HFF-Myc (cell line): ENCODE measurements around the gene DGCR2.

Source experiments
- DNase-seq: peaks from one replicate; pipeline ENCODE4 v3.0.0-alpha.2; 2011; ENCODE audit warnings: low read depth; ENCODE audit errors: extremely low read depth
- H3K4me3 ChIP-seq: replicated peaks from 2 replicates; pipeline ENCODE4 v1.5.1; 2011; ENCODE audit warnings: low read depth, mild to moderate bottlenecking, control low read depth, low read length
- TF ChIP-seq, protein P1 (sequence below): IDR thresholded peaks from 2 replicates; pipeline ENCODE4 v1.5.1; 2012; ENCODE audit warnings: mild to moderate bottlenecking, low read depth, low read length, control low read depth; ENCODE audit errors: missing control alignments

Gene DGCR2

DNA sequence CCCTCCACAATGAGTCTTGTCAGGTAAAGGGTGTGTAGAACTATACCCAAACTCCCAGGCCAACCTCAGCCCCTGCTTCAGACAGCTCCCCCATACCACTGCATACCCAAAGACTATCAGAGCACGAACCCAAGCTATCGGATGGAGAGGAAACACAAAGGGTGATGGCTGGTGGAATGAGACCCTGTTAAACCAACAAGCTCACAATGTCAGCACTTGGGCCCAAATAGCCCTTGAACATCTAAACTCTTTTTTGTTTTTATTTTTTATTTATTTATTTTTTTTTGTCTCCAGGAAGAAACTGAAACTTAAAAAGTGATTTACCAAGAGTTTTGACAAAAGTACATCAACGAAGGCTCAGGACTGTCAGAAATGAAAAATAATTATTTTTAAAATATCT lies 10.6 kb downstream of the DGCR2 start:
- H3K4me3 ChIP-seq, result no peak overlapping the region
- TF ChIP-seq, protein P1, sequence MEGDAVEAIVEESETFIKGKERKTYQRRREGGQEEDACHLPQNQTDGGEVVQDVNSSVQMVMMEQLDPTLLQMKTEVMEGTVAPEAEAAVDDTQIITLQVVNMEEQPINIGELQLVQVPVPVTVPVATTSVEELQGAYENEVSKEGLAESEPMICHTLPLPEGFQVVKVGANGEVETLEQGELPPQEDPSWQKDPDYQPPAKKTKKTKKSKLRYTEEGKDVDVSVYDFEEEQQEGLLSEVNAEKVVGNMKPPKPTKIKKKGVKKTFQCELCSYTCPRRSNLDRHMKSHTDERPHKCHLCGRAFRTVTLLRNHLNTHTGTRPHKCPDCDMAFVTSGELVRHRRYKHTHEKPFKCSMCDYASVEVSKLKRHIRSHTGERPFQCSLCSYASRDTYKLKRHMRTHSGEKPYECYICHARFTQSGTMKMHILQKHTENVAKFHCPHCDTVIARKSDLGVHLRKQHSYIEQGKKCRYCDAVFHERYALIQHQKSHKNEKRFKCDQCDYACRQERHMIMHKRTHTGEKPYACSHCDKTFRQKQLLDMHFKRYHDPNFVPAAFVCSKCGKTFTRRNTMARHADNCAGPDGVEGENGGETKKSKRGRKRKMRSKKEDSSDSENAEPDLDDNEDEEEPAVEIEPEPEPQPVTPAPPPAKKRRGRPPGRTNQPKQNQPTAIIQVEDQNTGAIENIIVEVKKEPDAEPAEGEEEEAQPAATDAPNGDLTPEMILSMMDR, result no peak
- DNase-seq, result no peak

DNA sequence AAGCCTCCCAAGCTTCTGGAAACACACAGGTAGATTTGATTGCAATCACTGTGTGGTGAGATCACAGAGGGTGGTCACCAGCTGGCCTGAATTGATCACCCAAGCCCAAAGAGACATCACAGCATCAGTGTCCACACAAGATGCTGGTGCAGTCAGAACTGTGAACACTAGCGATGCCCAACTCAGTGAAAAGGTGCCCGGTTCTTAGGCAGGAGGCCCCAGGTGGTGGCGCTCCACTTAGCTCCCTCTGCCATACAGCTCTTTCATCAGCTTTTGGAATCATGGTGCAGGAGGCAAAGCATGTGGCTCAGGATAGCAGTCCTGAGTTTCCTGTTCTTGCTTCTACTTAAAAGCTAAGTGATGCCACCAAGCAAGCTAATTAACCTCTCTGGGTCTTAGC lies 11.1 kb downstream of the DGCR2 start:
- no peak overlapping the region for H3K4me3 ChIP-seq
- TF ChIP-seq, protein P1, result no peak
- DNase-seq, result no peak

DNA sequence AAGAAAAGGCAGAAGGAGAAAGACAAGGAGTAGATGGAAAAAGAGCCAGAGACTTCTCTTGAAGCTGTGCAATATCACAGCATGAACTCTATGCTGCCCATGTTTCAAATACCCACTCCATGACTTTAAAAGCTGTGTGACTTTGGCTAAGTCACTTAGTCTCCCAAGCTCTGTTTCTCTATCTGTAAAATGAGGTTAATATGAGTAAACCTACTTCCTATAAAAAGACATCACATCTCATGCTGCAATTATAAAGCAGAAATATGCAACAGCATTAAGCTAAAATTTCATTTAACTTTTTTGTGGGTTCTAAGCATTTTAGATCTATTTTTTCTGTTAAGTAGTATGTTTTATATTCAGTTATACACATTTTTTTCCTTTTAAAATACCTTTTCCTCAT lies 11.6 kb downstream of the DGCR2 start:
- no peak overlapping the region for H3K4me3 ChIP-seq
- TF ChIP-seq, protein P1, result no peak
- no peak for DNase-seq

DNA sequence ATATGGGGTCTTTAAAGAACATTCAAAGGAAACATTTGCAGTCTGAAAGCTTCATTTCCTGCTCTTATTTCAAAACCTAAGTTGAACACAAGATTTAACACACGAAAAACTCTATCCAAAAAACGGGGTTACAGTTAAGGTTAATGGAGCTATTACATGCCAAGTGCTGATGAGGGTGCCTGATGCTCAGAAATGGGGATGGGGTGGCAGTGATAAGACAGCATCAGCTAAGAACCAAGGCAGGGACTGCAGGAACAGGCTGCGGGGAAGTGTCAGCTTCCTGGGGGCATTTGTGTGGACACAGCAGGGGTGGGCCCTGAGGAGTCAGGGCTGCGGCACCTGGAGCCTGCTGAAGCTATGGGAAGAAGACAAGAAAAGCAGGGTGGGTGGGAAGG lies 12.2 kb downstream of the DGCR2 start:
- TF ChIP-seq, protein P1, result no peak
- DNase-seq, result no peak
- H3K4me3 ChIP-seq, result no peak overlapping the region

DNA sequence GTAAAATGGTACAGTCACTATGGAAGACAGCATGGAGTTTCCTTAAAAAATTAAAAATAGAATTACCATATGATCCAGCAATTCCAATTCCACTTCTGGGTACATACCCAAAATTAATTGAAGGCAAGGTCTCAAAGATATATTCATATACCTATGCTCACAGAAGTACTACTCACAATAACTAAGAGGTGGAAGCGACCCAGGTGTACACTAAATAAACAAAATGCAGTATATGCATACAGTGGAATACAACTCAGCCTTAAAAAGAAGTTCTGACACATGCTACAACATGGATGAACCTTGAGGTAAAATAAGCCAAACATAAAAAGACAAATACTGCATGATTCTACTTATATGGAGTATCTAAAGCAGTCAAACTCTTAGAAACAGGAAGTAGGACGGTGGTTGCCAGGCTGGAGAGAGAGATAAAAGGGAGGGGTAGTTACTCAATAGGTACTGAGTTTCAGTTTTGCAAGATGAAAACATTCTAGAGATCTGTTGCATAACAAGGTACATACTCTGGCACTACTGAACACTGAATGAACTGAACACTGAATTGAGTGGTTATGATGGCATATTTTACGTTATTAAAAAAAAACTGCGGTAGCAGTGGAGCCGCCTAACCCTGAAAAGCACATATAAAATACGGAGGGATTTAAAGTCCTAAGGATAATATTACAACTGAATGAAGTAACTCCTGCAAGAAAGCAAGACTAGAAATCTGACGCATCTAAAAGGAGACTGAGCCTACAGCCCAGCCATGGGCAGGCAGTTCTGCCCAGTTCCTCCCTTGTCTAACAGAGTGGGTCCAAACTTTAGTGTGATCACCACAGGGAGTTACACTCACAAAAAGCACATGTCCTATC lies 12.8 kb downstream of the DGCR2 start:
- no peak for DNase-seq
- H3K4me3 ChIP-seq, result no peak overlapping the region
- TF ChIP-seq, protein P1, result no peak

DNA sequence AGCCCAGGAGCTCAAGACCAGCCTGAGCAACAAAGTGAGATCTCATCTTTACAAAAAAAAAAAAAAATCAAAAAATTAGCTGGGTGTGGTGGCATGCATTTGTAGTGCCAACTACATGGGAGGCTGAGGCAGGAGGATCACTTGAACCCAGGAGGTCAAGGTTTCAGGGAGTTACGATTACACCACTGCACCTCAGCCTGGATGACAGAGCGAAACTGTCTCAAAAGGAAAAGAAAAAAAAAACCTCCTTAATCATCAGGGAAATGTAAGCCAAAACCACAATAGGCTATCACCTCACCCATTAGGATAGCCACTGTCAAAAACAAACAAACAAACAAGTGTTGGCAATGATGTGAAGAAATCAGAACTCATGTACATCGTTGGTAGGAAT lies 13.4 kb downstream of the DGCR2 start:
- no peak for DNase-seq
- no peak overlapping the region for H3K4me3 ChIP-seq
- TF ChIP-seq, protein P1, result no peak

DNA sequence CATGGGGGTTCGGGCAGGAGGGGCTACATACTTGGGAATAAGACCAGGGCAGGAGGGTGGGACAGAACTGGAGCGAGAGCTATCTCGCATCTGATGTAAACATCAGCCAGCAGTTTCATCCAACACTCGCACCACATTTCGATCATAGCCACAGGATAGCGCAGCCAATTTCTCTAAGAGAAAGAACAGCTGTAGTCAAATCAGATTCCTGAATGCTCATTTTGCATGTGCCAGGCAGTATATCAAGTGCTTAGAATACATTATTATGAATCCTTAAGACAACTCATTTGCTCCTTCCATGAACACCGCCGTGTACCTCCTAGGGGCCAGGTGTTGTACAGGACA lies 14.5 kb downstream of the DGCR2 start:
- TF ChIP-seq, protein P1, result no peak
- no peak for DNase-seq
- H3K4me3 ChIP-seq, result no peak overlapping the region
